ENCODE results near the gene CDK5RAP3.

CDK5RAP3 gene

GRCh38 chr17:47949946-47950345 lies 21.0 kb upstream of the CDK5RAP3 start:
- DNase-seq: no peak

- no peak for DNase-seq
These were observed 20.5 kb upstream of the CDK5RAP3 start for GRCh38 chr17:47950448-47950847.

- no peak for DNase-seq
These were observed 18.5 kb upstream of the CDK5RAP3 start for GRCh38 chr17:47952171-47953021.

GRCh38 chr17:47953909-47954308 lies 17.0 kb upstream of the CDK5RAP3 start:
- no peak for DNase-seq

- DNase-seq: no peak
These were observed 15.1 kb upstream of the CDK5RAP3 start for GRCh38 chr17:47955497-47956461.

- DNase-seq: no peak
These were observed 13.9 kb upstream of the CDK5RAP3 start for GRCh38 chr17:47956791-47957590.

GRCh38 chr17:47957591-47958490 lies 13.1 kb upstream of the CDK5RAP3 start, which contains the start of gene PRR15L:
Gene PRR15L (minus strand): TSS chr17:47957883. CDS start chr17:47953234, 4,649 bp downstream.
- DNase-seq: no peak

- no peak for DNase-seq
These were observed 10.9 kb upstream of the CDK5RAP3 start for GRCh38 chr17:47959825-47960655.

- no peak for DNase-seq
These were observed 9.5 kb upstream of the CDK5RAP3 start for GRCh38 chr17:47961406-47961805.

GRCh38 chr17:47962901-47963300 lies 8.0 kb upstream of the CDK5RAP3 start:
- no peak for DNase-seq

GRCh38 chr17:47964856-47965255 lies 6.1 kb upstream of the CDK5RAP3 start:
- DNase-seq: no peak

GRCh38 chr17:47966079-47966519 lies 4.8 kb upstream of the CDK5RAP3 start:
- no peak for DNase-seq

- no peak for DNase-seq
These were observed 3.2 kb upstream of the CDK5RAP3 start for GRCh38 chr17:47967607-47968252.

- no peak for DNase-seq
These were observed 2.1 kb upstream of the CDK5RAP3 start for GRCh38 chr17:47968836-47969235.

- no peak for DNase-seq
These were observed 786 bp upstream of the CDK5RAP3 start for GRCh38 chr17:47969930-47970724.

- no peak for DNase-seq
These were observed 2.6 kb downstream of the CDK5RAP3 start for GRCh38 chr17:47973541-47973940.

GRCh38 chr17:47975189-47975822 lies 4.4 kb downstream of the CDK5RAP3 start:
- DNase-seq: no peak

- DNase-seq: no peak
These were observed 4.9 kb downstream of the CDK5RAP3 start for GRCh38 chr17:47975823-47976205.

- peak; percentile 31 for DNase-seq
These were observed 7.4 kb downstream of the CDK5RAP3 start for GRCh38 chr17:47978324-47978723.

Measured in activated gamma-delta T cell treated with Interleukin-2 at 50 U/mL for 16 hours (primary cell).